OCI-LY3 (cell line): Measurements from ENCODE around the gene TAF5L.

Source experiments
- CTCF ChIP-seq: fragments of 200-600, 300-600 bp; sonication (generic); IDR thresholded peaks from 2 replicates; pipeline ENCODE4 v1.5.1; 2014; ENCODE audit warnings: antibody characterized with exemption, low read length, low read depth
- EZH2phosphoT487 ChIP-seq: fragments of 200-600 bp; shearing (Covaris generic); IDR thresholded peaks from 2 replicates; pipeline ENCODE4 v1.6.1; 2018; ENCODE audit warnings: antibody characterized with exemption, mixed run types, low read depth

- peak; percentile 82 for TF ChIP-seq CTCF
- TF ChIP-seq EZH2phosphoT487: no peak
Observed at GRCh38 chr1:229558460-229559335, 67.2 kb downstream of the TAF5L start, which contains the start of gene ABCB10.
